GM18867 (cell line): ENCODE measurements around the gene ADGRF5.
"Not testable (repeated sequence)": the region's sequence is repeated elsewhere in the genome, so short reads cannot be mapped to it uniquely, and the experiment has no call there.

Experiments
- ATAC-seq: cut with Tn5 transposase; IDR thresholded peaks from one replicate; pipeline ENCODE4 v1.9.1; 2021; ENCODE audit warnings: mild to moderate bottlenecking, moderate library complexity; ENCODE audit not compliant: unreplicated experiment

The ADGRF5 gene

GRCh38 chr6:46896871-46897270 lies 24.9 kb downstream of the ADGRF5 start:
- ATAC-seq, result no peak

GRCh38 chr6:46895930-46896329 lies 25.8 kb downstream of the ADGRF5 start:
- ATAC-seq, result no peak

GRCh38 chr6:46894433-46894832 lies 27.3 kb downstream of the ADGRF5 start:
- ATAC-seq, result no peak

- no peak for ATAC-seq
Measured at GRCh38 chr6:46893648-46894047, 28.1 kb downstream of the ADGRF5 start.

GRCh38 chr6:46891252-46891795 lies 30.4 kb downstream of the ADGRF5 start:
- ATAC-seq, result no peak

GRCh38 chr6:46888578-46888977 lies 33.2 kb downstream of the ADGRF5 start:
- no peak for ATAC-seq

- no peak for ATAC-seq
Measured at GRCh38 chr6:46888031-46888430, 33.7 kb downstream of the ADGRF5 start.

GRCh38 chr6:46882645-46883044 lies 39.1 kb downstream of the ADGRF5 start:
- no peak for ATAC-seq

- no peak for ATAC-seq
Measured at GRCh38 chr6:46879003-46879402, 42.7 kb downstream of the ADGRF5 start.

- ATAC-seq, result no peak
Measured at GRCh38 chr6:46876126-46876525, 45.6 kb downstream of the ADGRF5 start.

GRCh38 chr6:46867411-46867810 lies 54.3 kb downstream of the ADGRF5 start:
- no peak for ATAC-seq

GRCh38 chr6:46865221-46865620 lies 56.5 kb downstream of the ADGRF5 start:
- ATAC-seq, result no peak

GRCh38 chr6:46863791-46864190 lies 57.9 kb downstream of the ADGRF5 start:
- ATAC-seq, result no peak

- no peak for ATAC-seq
Measured at GRCh38 chr6:46862381-46862780, 59.4 kb downstream of the ADGRF5 start.

GRCh38 chr6:46855966-46856365 lies 65.8 kb downstream of the ADGRF5 start:
- peak; percentile 75 for ATAC-seq

- ATAC-seq, result not testable (repeated sequence)
Measured at GRCh38 chr6:46851576-46851975, 70.2 kb downstream of the ADGRF5 start.

- ATAC-seq, result no peak
Measured at GRCh38 chr6:46850792-46851191, 70.9 kb downstream of the ADGRF5 start.

- ATAC-seq, result no peak
Measured at GRCh38 chr6:46849361-46849690, 72.4 kb downstream of the ADGRF5 start.

- peak; percentile 95 for ATAC-seq
Measured at GRCh38 chr6:46848684-46849360, 72.9 kb downstream of the ADGRF5 start.

- ATAC-seq, result no peak
Measured at GRCh38 chr6:46845126-46845525, 76.6 kb downstream of the ADGRF5 start.

- not testable (repeated sequence) for ATAC-seq
Measured at GRCh38 chr6:46842252-46842846, 79.4 kb downstream of the ADGRF5 start.

GRCh38 chr6:46838033-46838432 lies 83.7 kb downstream of the ADGRF5 start:
- no peak for ATAC-seq

GRCh38 chr6:46834991-46835390 lies 86.7 kb downstream of the ADGRF5 start:
- not testable (repeated sequence) for ATAC-seq
